ENCODE results near the gene WDR88. TPM values are rescaled to one million over a fixed set of nuclear protein-coding genes. Genes with fewer than 3 reads are reported as not detected.

WDR88 gene
- total RNA-seq, 4 donors from 2014 or later = not detected

DNA sequence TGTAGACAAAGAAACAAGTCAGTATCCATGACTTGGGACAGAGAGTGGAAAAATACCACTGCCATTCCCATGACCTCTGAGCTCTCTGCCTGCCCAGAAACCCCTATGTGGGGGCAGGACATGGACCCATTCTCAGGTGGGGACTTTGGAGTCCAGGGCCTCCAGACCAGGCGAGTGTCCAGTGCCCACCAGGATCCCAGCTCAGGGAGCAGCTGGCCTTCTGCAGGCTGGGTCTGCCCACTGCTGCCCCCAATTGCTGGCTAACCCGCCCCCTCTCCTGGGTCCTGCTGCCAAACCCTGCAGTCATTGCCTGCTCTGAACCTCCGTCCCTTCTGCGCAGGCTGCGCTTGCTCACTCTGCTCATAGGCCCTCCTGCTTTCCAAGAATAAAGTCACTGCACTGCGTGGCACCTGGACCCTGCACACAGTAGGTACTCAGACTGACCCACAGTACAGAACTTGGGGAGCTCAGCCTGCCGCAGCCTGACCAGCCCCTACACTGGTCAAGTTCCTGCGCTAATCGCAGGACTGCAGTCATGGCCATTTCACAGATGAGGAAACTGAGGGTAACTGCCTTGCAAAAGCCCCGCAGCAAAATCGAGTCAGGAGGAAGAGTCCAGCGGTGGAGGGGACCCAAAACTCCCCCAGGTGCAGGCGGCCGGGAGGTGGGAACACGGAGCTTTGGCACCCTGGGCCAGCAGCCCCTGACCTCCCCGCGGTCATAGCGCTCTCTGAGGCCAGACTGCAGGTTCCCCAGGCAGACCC is 93.0 kb downstream of the WDR88 start:
- Histone ChIP-seq H3K4me3 (peak overlapping the region in 1 of 4 donors; percentile 6), H3K4me1 (peaks cover 0 to 22% (median 18%) of the 10 kb centered on the region in 4 donors), H3K27ac (no peak overlapping the region), H3K9me3 (peaks cover 9 to 17% of the 10 kb centered on the region in 2 donors), H3K27me3 (peaks cover 75% of the 10 kb centered on the region), H3K36me3 (no peaks in the 10 kb centered on the region)
- intact Hi-C loops (cut with DNase I; ENCODE audit: low total_unique reads) = no loop called here
- WGBS, 2 donors (ENCODE audit: low coverage in 1 of 2) = 78 to 100% methylated on average over 1 to 15 of the region's 18 CpGs
- TF ChIP-seq EP300 (IDR thresholded peaks at IDR 0.05; ENCODE audit: low read depth) = no peak
- no peak for TF ChIP-seq POLR2AphosphoS5 (IDR thresholded peaks at IDR 0.05)
- no peak for TF ChIP-seq CTCF (IDR thresholded peaks at IDR 0.05)
- no peak for TF ChIP-seq POLR2A (IDR thresholded peaks at IDR 0.05)
- in situ Hi-C loops (cut with MboI; ENCODE audit: low pct_ligation_motif_present in 1 of 4, low pct_unique_long_range_greater_than_20kb in 1 of 4, low sequenced_read_pairs in 3 of 4) = loop anchor here in 1 of 4 donors (25.0 kb wide), 1 partner anchor 537 kb away; no protein-coding TSS in a partner anchor
- no peak for DNase-seq

Other genes with a start within 250 kb of the WDR88 start
- gene CEP89, start 160.2 kb upstream of the WDR88 start, total RNA-seq = 10 to 100 TPM in 2 of 4 donors, 1 to 10 TPM in 2; 4.5 to 39.6 (median 9.4) TPM
- under 1 TPM in 2 of 4 donors, not detected in 2; 0.48 to 0.55 TPM for gene FAAP24, start 159.9 kb upstream of the WDR88 start, total RNA-seq
- gene RHPN2, start 67.2 kb upstream of the WDR88 start, total RNA-seq = 100 to 1,000 TPM in 1 of 4 donors, 10 to 100 TPM in 3; 49.0 to 276 (median 74.3) TPM
- 10 to 100 TPM in 3 of 4 donors, 1 to 10 TPM in 1; 9.1 to 16.8 (median 14.8) TPM for gene GPATCH1, start 50.9 kb upstream of the WDR88 start, total RNA-seq
- 10 to 100 TPM; 12.5 to 23.6 (median 17.1) TPM for gene LRP3, start 62.2 kb downstream of the WDR88 start, total RNA-seq
- gene SLC7A10, start 93.7 kb downstream of the WDR88 start, total RNA-seq = under 1 TPM in 1 of 4 donors, not detected in 3; 0.48 TPM
- gene CEBPA, start 170.4 kb downstream of the WDR88 start, total RNA-seq = 10 to 100 TPM; 69.4 to 84.2 (median 77.3) TPM
- gene CEBPG, start 241.6 kb downstream of the WDR88 start, total RNA-seq = 10 to 100 TPM; 22.4 to 66.7 (median 46.9) TPM

Data from transverse colon (tissue), 4 donors.